Activated CD8-positive, alpha-beta memory T cell treated with anti-CD3 and anti-CD28 coated beads, Interleukin-2, amount 50 U/mL, for 4 hours (primary cell): ENCODE data around the gene RHBDD1.

ENCODE experiments used
- DNase-seq: peaks from one replicate; pipeline ENCODE4 v3.0.0-alpha.2; 2020

RHBDD1 gene

GRCh38 chr2:226847090-226847489 is 11.2 kb downstream of the RHBDD1 start:
- no peak for DNase-seq

GRCh38 chr2:226847511-226847910 is 11.7 kb downstream of the RHBDD1 start:
- no peak for DNase-seq

- no peak for DNase-seq
Measured at GRCh38 chr2:226849349-226849748, 13.5 kb downstream of the RHBDD1 start.

GRCh38 chr2:226850024-226850423 is 14.2 kb downstream of the RHBDD1 start:
- no peak for DNase-seq

- DNase-seq: no peak
Measured at GRCh38 chr2:226855787-226856186, 19.9 kb downstream of the RHBDD1 start.

GRCh38 chr2:226860087-226860486 is 24.2 kb downstream of the RHBDD1 start:
- DNase-seq: no peak

DNA sequence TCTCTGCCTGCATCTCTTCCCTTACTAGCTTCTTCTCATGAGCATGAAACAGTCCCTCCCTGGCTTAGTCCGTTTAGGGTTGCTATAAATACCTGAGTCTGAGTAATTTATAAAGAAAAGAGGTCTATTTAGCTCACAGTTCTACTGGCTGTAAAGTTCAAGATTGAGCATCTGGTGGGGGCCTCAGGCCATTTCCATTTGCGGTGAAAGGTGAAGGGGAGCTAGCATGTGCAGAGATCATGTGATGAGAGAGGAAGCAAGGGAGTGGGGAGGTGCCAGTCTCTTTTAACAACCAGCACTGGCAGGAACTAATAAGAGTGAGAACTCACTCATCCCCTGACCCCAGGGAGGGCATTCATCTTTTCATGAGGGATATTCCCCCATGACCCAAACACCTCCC is 26.8 kb downstream of the RHBDD1 start:
- DNase-seq: no peak

- no peak for DNase-seq
Measured at GRCh38 chr2:226865273-226865672, 29.4 kb downstream of the RHBDD1 start.

GRCh38 chr2:226865710-226866109 is 29.9 kb downstream of the RHBDD1 start:
- no peak for DNase-seq

DNA sequence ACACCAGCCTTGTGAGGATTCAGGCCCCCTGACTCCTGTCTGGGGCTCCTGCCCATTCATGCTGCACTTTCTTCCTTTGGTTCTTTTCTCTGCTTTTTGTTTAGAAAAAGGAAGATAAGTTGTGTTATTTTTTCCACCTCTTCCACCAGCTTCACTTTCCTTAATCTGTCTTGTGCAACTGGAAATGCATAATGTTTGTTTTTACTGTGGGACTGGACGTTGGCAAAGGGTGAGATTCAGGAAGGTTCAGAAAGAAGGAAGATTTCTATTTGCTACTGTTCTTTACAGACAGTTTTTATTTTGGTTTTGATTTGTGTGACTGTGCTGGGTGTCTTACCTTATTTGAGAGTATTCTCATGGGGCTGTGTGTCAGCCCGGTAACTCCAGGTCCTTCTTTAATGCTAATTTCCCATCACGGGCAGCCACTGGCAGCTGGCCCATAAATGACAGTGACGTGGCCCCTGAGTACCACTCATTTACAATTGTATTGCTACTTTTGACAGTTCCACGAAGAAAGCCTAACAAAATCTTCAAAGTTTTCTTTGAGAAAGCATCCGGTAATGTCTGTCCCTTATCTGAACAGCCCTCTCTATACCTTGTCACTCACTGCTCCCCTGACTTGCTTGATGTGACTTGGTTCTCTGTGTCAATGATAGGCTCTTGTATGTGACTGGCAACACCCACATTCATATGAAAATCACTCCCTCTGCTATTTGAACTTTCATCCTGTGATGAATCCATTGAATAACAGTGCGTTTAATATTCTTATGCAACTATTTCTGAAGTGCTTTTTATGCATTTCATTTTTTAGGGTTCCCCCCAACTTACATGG is 32.7 kb downstream of the RHBDD1 start:
- no peak for DNase-seq

DNA sequence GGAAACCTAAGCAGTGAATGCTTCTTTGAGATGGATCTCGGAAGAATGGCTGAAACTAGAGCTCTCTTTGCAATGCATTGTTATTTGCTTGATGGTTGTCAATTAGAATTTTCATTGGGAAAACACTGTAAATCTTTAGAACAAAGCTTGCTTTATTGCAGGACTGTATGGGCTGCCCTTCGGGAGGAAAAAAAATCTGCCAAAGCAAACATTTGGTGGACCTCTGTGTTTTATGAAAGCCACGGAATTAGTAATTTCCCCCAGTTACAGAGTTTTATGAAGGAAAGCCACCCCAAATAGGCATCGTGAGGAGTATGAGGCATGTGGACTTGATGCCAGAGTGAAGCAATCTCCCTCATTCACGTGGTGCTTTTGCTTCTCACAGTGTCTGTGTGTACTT is 33.5 kb downstream of the RHBDD1 start:
- DNase-seq: no peak

GRCh38 chr2:226873051-226873620 is 37.3 kb downstream of the RHBDD1 start:
- no peak for DNase-seq

DNA sequence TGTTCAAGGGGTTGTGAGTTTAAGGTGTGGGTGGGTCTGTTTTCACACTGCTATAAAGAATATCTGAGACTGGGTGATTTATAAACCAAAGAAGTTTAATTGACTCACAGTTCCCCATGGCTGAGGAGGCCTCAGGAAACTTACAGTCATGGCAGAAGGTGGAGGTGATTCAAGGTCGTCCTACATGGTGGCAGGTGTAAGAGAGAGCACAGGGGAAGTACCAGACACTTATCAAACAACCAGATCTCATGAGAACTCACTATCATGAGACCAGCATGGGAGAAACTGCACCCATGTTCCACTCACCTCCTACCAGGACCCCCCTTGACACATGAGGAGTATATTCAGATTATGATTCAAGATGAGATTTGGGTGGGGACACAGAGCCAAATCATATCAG is 38.0 kb downstream of the RHBDD1 start:
- no peak for DNase-seq

GRCh38 chr2:226874749-226875148 is 38.9 kb downstream of the RHBDD1 start:
- no peak for DNase-seq

DNA sequence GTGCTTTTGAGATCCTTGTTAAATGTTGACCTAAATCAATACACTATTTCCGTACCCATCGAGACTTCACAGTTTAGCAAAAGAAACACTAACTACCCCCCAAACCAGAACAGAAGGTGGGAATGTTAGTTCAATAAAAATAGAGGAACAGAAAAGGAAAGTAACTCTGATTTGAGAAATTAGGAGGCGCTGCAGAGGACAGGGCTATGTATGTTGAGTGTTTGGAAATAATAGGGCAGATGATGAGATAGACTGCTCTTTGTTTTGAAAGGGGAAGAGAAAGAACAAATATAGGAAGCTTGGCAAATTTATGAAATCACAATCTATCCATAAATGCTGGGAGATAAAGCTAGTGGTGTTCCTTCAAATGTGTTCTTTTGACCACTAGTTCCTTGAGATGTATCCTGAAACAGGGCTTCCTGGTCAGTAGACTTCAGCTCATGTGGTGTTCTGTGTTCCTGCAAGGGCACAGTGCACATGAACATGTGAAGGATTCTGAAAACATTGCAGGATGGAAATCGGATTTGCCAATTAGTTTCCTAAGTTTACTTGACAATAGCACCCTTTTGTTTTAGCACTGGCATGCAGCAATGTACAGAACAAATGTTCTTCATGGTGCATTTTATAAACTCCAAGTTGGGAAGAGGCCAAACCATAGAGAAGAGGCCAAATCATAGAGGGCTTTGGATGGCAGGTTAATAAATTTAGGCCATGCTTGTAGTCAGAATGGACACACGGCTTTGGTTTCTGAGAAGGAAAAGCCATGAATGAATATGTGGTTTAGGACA is 39.8 kb downstream of the RHBDD1 start:
- no peak for DNase-seq

GRCh38 chr2:226877491-226877890 is 41.6 kb downstream of the RHBDD1 start:
- no peak for DNase-seq

DNA sequence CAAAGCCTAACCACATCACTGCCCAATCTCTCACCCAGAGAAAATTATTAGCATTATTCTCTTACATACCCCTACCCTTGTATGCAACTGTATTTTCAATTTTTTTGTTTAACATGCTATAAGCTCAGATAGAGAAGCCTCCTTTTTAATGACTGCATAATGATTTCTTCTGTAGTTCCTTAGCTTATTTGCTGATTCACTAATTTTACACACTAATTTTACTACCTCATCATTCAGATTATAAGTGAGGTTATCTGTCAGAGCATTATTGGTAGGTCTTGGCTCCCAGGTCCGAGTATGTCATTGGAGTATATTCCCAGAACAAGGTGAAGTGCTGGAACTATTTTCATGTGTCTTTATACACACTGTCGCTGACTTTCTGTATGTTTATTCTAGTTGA is 45.4 kb downstream of the RHBDD1 start:
- no peak for DNase-seq

- DNase-seq: no peak
Measured at GRCh38 chr2:226882606-226883005, 46.8 kb downstream of the RHBDD1 start.

DNA sequence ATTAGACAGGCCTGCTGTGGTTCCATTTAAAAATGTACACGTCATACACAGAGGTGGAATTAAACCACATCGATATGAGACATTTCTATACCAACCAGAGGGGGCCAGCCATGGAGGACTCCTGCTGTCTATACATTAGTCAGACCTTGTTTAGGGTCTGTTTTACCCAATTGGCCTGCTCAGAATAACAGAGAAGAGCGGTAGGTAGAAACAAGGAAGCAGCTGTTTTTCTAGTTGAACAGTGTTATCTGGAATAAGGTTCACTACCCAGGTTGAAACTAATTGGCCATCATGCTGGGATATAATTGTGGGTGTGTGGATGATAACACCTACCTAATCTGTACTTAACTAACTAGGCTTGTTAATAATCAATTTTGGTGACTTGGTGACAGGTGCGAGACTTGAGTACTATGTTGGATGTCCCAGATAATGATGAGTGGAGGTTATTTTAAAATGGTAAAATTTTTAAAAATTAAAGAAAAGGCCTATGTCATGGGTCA is 47.5 kb downstream of the RHBDD1 start:
- no peak for DNase-seq

DNA sequence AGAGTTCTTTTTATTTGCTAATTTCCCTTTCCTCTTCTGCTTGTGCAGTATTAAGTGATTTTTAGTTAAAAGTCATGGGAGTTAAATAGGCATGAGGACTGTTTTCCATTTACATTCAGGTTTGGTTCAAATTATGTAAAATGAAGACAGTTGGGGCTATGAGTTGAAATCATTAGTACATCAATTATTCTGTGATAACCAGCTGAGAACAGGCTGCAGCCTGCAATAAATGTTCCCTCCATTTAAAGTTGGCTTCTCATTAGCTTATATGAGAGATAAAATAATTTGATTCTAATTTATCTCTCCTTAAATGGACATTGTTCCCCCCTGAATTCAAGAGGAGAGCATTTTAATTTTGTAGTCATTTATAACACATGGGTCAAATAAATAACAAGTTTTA is 48.3 kb downstream of the RHBDD1 start:
- DNase-seq: no peak

GRCh38 chr2:226885769-226886435 is 50.0 kb downstream of the RHBDD1 start:
- DNase-seq: no peak

DNA sequence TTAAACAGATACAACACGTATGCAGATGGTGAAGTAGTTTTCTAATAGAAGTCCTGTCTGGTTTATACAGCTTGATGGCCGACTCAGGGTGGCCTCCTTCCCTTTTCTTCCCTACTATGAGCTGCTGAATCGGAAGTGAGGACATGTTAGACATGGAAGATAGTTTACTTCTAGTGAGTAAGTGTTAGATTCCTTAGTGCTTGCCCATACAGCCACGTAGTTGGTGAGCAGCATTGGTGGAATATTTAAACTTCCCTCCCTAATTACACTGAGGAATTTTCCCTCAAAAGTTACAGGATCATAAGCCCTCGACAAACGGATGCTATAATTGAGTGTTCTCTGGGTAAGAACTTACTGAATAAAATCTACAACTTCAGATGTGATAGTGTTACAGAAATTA is 52.1 kb downstream of the RHBDD1 start:
- no peak for DNase-seq

DNA sequence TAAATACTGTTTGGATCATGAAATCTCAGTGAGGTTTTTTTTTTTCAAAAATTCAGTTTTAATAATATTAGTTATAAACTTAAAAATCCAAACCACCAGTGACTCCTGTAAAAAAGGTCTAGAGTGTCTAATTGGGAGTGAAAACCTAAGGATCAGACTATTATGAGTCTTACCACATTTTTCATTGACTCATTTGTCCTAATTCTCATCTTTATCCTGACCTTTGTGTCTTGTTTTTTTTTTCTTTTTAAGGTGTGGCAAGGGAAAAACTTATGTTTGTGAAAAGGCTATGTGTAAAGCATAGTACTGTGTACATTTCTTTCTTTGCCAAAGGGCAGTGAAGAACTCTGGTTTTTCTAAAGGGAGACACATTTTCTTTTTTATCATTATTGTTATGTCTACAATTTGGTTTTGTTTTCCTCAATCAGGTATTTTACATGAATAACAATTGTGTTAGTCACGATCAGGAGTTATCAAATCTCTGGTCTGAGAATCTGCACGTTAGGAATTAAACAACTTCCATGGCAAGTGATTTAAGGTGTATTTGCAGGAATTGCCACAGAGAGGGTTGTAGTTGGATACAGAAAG is 52.6 kb downstream of the RHBDD1 start:
- DNase-seq: no peak
